NCI-H1930 (cell line): Measurements from ENCODE around the gene HOXA10.
A peak's percentile ranks its signal among the peaks of the same experiment; 100 is the strongest.

ENCODE experiments used
- DNase-seq, 2 experiments: peaks; one replicate each; lab custom pipeline; 2025; lab: John Stamatoyannopoulos, UW

Gene HOXA10

DNA sequence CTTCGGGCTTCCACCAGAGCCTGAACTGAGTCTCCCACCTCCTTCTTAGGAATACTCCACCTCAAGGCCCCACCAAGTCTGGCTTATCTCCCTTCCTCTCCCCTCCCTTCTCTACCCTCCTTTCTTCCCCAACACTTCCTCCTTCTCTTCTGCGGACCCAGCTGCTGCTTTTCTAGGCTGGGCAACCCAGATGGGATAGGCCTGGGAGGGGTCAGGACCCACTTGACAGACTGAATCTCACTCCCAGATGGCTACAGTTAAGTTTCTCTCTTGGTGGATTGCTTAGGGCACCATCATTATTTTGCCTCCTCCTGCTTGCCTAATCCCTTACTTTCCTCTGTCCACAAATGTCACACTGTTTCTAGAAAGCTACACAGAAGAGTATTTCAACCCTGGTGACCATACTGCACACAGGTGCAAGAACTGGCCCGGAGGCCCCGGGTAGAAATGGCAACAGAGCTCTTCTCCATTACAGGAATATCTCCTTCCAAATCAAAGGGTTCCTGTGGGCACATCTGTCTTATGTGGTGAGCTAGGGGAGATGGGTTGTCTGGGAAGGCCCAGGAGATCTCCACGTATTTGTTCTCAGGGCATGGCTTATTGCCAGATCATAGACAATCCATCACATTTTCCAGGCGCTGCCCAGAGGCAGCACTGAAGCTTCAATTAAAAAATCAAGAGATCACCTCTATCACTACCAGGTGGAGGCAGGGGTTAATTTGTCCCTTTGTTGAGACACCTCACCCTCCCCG lies 16.1 kb upstream of the HOXA10 start:
- no peak for DNase-seq

DNA sequence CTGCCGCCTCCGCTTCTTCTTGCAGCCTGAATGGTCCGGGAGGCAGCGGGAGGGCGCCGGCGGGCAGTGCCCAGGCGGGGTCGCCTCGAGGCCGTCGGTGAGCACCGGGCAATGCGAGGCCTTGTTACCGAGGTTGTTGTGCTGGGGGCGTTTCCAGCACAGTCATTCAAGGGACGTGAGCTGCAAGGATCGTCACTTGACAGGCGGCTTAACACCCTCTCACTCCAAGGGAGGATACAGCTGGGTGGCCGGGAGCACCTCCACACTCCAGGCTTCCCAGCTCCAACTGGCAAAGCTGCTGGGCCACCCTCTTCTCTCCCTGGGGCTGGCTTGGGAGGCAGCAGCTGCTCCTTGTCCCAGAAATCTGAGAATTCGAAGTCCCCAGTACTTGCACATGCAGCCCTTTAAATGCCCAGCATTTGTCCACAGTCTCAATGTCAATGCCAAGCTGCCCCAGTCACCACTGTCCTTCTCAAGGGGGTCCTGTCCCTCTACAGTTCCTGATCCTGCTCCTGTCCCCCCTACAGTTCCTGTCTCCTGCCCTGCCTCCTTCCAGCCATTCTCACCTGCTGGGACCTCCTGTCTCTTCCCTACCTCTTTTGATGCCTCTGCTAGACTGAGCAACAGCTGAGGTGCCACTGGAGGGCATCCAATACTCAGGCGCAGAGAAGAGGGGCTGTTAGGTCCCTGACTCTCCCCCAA lies 15.3 kb upstream of the HOXA10 start:
- DNase-seq = no peak

DNA sequence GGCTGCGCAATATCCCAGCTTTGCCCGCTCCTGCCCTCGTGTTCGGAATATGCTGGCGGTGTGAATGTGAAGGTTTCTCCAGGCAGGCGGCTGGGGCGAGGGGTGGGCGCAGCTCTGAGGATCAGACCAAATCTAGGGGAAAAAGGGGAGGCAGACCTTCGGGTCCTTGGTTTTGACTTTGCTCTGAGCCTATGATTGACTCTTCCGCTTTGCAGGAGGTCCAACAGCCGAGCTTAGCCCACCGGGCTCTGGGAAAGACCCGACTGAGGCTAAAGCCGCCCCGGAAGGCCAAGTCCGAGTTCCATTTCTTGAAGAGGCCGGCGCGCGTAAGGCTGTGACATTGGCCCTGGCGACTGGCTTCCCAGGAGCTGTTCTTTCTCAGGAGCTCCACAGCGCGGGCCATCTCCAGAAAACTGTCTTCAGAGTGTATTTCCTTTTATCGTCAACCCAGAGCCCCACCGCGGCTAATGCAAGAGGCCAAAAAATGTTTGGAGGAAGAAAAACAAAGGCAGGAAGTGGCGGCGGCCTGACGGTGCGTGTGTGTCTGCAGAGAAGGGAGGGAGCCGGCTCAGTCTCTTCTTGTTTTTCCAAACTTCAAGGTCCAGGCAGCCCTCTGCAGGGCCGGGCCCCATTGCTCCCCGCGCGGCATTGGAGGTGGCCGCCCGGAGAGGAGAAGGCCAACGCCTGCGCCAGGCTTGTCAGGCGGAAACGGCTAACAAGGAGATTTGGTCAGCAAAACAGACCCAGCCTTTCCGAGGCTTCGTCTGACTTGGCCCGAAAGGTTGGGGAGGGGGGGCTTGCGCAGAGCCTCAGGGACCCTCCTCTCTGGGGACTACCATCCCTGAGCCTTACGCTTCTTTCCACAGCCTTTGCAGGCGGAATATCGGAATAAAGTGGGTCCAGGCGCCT lies 14.5 kb upstream of the HOXA10 start:
- no peak for DNase-seq

DNA sequence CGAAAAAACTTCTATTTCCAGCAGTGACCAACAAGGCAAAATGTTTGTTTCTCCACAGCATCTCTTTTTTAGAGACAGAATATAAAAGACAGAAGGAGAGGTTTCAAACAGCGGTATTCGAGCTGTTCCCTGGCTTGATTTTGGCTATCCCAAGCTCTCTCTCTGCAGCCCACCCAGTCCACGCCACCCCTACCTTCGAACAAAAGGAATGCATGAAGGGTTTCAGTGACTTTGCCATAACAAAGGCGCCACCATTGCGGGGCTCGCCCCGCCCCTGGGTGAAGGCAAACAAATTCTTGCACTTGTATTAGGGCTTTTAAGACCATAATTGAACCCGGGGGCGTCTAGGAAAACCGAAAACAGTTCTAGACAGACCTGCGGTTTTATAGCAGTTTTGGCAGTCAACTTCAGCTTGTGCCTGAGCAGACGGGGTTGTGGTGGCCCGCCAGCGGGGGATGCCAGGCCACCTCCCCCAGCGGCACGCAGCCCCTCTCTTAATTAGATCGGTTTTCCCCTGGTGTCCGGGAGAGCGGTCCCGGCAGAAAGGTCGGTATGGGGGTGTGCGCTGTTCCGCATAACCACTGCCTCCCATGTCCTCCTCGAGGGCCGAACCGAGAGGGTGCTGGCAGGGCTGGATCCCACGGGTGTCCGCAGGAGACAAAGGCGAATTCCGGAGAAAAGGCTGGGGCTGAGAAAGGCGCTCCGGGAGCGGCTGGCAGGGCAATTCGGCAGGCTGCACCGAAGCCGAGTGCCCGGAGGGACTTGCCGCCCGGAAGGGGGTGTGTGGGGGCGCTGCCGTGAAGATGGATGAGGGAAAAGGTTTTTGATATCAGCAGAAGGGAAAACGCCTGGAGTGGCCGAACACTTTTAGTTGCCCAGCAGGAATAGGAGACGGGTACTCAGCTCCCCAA lies 13.6 kb upstream of the HOXA10 start:
- DNase-seq = no peak

DNA sequence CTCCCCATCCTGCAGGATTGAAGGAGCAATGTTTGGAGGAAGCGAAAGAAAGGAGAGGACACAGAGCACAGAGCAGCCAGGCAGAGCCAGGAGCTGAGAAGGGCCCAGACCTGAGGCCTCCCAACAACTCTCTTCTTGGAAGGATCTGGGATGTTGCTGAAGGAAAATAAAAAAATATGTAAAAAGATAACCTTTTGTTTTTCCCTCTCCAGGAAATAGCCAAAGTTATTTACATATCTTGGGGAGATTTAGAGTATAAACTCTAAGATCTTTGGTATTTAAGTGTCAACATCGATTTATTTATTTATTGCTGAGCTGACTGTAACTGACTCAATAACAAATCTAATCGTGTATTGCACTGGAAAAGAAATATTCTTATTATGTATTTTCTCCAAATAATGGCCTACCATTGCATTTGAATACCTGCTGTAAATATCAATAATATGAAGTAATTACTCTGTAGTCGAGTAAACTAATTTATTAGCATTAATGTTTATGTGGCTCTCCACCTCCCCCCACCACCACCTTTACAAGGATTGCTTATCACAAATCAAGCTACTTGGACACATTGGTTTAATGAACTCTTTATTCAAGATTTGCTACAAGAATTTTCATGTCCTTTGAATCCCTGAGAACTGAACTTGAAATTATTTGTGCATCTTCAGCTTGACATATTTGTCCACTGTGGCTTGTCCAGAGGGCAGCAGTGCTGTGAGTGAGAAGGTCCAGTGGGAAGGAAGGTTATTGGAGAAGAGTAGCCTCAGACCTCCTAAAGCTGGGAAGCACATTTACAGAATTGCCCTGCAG lies 12.8 kb upstream of the HOXA10 start:
- DNase-seq = no peak

DNA sequence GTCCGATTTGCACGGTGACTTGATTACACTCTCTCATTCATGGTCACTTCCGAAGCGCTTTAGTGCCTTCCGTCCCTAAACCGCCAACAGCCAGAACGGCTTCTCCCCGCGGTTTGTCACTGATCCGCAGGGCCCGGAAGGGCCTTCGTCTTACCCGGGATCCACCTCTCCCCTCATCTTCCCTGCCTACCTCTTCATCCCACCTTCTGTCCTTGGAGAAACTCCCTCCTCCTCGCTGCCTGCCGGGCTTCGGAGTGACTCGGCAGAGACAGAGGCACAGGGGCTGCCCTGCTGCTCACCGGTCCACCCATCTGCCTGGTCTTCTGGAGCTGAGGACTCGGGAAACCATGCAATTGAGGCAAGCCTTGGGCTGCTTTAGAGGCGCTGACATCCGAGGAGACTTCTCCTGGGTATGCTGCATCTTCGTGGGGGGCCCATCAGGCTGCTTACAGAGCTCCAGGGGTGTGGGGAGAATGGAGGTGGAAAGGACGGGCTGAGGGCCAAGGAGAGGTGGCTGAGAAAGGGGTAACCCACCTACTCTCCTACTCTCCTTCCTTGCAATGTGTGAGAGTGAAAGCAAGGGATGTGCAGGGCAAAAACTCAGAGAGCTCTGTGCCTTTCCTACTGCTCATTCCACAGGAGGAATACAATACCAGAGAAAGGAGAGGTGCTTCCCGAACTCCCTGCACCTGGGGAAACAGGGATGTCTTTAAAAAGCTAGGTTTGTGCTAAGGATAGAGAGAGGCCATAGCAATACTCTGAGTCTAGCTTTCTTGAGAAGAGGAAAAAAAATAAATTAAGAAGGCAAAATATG lies 11.9 kb upstream of the HOXA10 start:
- no peak for DNase-seq

DNA sequence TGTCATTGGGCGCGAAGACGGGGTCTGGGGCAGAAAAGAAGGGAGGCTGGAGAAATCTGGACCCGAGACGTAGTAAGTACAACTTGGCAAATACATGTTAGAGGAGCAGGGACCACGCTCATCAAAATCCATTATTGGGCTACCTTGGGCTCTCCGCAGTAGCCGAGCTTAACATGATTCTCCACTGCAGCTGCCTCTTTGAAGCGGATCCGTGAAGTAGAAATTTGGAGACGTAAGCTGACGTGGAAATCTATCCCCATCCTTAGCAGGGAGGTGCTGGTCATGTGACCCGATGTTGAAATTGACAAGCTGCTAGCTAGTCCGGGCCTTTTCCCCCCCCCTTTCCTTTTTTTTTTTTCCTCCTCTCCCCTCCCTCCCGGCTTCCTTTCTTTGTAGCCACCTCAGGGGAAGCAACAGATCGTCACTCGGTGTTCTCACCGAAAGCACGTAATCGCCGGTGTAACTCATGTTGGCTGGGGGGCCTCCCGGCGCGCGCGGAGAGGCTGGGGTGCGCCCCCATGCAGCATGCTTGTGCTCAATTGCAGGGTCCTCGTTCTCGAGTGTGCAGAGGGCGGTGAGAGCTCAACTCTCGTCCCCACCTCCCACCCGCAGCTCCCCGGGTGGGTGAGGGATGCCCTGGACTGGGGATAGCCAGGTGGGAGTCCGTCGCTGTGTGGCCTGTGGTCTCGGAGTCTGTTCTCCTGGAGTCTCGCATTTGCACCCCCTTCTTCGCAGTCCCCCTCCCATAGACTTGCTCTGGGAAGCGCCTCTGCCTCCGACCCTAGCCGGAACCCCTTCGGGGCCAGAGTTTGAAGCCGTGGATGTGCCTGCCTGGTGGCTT lies 11.1 kb upstream of the HOXA10 start, which contains the start of gene HOXA11:
HOXA11 (minus strand) TSS at position 220 of the 841 bp plus-strand sequence; CDS start at position 132, 88 bp downstream.
- no peak for DNase-seq

DNA sequence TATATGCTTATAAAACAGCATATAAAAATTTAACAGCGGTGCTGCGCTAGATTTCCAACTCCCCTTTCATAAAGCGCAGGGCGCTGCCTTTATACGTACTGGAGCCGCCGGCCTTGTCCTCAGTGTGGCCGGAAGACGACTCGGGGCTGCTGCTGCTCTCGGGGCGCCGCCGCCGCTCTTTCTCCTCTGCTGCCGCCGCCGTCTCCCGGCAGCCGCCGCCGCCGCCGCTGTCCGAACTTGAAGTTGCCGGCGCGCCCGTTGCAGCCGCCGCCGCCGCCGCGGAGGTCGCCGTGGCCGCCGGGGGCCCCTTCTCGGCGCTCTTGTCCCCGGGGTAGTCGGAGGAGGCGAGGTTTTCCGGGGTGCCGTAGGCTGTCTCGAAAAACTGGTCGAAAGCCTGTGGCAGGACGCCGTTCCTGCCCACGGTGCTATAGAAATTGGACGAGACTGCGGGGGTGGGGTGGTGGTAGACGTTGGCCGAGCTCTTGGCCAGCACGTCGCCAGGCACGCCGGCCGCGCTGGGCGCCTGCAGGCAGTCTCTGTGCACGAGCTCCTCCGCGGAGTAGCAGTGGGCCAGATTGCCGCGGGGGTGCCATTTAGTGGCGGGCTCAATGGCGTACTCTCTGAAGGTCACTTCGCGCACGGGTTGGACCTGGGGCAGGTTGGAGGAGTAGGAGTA lies 10.4 kb upstream of the HOXA10 start:
- peak in 1 of 2 experiments; percentile 33 for DNase-seq

DNA sequence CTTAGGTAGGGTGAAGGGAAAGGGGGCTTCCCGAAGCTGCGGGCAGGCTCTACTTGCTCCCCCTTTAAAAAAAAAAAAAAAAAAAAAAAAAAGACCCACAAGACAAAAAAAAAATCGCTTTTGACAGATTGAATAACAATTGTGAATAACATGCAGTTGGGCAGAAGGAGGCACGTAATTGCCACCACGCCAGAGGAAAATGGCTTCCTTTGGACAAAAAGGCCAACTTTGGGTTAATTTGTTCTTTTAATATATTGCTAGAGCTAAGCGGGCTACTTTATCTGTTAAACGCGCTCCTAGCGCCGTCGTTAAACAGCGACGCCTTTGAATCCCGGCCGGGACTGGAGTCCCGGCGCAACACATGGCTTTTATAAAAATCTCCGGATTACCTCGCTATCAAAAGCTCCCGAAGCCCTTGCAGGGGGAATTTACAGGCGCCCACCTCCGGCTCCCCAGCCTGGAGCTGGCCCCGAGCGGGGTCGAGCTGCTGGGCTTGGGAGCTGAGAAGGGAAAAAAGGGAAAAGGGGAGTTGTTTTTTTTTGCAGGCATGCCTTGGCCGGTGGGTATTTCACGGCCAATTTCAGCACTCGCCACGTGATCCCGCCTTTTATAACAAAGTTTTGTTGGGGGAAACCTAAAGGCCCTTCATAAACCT lies 9.7 kb upstream of the HOXA10 start:
- DNase-seq = peak; percentile 44 to 50

DNA sequence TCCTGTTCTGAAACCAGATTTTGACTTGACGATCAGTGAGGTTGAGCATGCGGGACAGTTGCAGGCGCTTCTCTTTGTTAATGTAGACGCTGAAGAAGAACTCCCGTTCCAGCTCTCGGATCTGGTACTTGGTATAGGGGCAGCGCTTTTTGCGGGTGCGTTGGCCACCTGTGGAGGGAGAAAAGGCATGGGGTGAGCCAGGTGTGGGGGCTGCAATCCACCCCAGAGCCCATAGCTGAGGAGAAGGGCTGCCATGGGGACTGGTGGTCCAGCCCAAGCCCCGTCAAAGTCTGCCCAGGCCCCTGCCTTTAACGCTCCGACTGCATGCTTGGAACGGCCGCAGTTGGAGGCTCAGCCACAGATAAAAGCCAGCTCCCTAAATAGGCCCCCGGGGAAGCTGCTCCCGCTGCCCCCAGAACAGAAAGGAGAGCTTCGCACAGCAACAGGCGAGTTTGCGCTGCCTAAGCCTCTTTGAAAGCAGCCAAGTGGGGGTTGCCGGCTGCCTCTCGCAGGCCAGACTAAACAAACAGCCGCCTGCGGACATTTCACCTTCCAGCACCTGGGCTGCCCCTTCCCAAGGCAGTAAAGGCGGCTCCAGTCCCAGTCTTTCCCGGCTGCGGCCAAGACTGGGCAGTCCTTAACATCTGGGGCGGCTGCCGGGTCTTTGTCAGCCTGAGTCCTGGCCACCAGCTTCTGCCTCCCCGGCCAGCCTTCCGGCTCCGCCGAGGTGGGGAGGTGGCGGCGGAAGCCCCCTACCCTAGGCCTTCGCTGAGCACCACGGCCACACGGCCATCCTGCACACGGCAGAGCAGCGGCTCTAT lies 9.0 kb upstream of the HOXA10 start:
- DNase-seq = no peak

DNA sequence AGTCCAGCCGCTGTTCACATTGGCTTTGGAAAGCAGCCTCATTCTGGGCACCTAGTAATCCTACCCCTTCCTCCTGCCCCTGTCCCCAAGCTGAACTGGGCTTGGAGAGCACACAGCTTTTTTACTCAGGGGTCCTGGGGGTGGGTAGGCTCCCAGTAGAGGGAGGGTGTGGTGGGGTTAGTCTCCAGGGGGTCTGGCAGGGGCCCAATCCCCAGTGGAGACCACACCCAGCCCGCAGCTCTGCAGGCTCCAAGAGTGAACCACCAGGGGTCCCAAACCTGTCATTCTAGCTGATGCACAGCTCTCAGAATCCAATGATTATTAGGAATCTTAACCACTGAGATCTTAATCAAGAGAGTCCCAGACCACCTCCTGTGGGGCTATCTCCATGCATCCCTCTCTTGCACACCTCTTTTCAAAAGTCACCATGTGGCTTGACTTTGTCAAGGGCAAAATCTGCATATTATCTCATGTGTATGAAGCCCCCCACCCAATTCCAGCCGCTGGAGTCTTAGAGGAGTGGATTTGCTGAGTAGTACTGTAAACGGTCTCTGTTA lies 8.2 kb upstream of the HOXA10 start:
- DNase-seq = no peak

DNA sequence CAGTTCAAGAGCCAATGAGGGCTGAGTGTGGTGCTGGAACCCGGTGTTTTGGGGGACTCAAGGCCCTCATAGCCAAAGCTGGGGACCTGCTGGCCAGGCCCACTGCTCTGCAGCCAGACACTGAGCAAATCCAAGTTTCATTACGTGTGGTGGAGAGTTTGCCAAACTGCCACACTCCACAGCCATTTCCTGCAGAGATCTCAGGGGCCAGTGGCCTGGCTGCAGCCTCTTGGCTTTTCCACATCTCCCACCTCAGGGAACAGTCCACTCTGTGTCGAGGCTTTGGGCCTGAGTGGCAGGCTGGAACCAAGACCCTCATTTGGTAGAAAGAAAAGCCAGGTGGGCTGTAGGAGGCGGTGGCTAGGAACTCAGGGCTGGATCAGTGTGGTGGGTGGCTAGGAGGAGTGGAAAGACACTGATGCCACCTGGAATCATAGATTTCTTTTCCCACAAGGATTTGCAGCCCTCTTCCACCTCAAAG lies 7.7 kb upstream of the HOXA10 start:
- DNase-seq = no peak

DNA sequence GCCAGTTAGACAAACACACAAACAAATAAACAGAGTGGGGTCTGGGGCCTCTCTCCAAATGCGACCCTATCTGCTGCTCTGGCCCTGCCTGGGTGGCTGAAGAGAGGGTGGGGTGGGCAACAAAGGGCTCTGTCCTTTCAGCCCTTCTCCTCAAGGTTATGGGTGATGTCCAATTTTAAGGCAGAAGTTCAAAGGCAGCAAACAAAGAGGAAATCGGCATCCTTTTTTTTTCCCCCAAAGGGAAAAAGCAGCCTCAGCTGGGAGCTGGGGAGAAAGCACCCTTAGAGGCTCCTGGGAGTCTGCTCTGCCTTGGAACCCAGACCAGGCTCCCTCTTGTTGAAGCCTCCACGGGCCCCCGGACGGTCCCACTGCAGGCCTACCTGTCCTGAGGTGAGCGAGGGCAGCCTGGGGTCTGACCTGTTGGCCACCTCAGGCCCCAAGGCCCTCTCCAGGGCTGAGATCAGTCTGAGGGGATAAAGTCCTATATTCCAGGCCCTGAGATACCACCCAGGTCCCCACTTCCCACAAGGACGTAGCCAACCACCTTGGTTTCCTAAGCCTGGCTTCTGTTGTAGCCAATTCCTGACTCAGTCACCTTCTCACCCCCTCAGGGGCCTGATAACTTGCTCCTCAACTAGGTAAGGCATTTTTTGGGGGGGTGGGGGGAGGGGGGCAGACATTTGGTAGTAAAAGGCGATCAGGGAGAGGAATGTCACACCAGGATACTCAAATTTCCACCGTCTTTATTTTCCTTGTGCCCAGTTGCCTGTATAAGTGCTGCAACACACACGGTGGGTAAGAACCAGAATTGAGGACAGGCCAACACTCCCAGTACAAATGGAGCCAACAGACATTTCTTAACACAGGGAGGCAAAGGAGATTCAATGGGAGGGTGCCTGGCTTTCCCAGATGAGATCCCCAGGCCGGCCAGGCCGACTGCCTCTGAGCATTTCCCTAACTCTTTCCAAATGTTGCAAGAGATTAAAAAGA lies 6.6 kb upstream of the HOXA10 start:
- DNase-seq = no peak

DNA sequence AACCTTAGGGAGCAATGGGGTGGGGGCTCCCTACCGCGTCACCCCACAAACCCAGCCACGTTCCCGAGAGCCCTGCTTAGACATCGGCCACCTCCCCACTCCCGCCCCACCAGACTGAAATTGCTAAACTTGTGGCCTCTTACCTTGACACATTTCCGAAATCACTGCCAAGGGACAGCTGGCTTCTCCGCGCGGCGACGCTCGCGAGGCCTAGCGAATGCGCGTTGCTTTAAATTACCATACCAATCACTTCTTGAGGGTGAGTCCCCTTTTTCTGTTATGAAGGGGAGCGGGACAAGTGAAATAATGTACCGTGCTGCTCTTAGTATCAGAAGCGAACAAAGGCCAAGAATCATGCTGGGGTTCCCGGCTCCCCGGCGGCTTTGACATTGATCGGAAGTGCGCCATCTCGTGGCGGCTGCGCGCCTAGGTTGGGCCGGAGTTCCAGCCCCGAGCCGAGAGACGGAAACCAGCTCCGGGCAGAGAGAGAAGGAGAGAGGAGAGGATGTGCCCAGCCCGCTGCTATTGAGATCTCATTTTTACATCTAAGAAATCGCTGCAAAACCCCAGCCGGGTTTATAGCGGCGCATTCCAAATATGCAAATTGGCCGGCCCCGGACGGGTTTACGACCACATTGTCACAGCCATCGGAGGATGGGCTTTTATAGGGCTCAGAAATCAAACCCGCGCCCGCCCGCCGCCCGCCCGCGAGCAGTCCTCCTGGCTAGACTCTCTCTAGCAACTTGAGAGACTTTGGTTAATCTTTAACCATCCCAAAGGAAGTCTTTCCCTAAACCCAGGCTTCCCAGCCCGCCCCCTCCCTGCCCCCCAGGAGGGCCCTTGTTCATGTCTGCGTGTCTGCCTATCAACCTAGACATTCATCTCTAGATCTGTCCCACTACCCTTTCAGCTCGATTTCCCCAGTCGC lies 5.6 kb upstream of the HOXA10 start:
- DNase-seq = no peak
